ENCODE data around the gene KCNH2. TPM values are rescaled to one million over a fixed set of nuclear protein-coding genes. Genes with fewer than 3 reads are reported as not detected.
"Not testable (repeated sequence)": the region's sequence is repeated elsewhere in the genome, so short reads cannot be mapped to it uniquely, and the experiment has no call there.

KCNH2 gene
- total RNA-seq, 1 experiment from 2014 or later, result 9.1 TPM

GRCh38 chr7:150910305-150910995 is 67.7 kb downstream of the KCNH2 start:
- DNase-seq (ENCODE audit: low read depth); in situ Hi-C loops (cut with HindIII; ENCODE audit: low pct_unique_long_range_greater_than_20kb, low sequenced_read_pairs): not testable (repeated sequence)

DNA sequence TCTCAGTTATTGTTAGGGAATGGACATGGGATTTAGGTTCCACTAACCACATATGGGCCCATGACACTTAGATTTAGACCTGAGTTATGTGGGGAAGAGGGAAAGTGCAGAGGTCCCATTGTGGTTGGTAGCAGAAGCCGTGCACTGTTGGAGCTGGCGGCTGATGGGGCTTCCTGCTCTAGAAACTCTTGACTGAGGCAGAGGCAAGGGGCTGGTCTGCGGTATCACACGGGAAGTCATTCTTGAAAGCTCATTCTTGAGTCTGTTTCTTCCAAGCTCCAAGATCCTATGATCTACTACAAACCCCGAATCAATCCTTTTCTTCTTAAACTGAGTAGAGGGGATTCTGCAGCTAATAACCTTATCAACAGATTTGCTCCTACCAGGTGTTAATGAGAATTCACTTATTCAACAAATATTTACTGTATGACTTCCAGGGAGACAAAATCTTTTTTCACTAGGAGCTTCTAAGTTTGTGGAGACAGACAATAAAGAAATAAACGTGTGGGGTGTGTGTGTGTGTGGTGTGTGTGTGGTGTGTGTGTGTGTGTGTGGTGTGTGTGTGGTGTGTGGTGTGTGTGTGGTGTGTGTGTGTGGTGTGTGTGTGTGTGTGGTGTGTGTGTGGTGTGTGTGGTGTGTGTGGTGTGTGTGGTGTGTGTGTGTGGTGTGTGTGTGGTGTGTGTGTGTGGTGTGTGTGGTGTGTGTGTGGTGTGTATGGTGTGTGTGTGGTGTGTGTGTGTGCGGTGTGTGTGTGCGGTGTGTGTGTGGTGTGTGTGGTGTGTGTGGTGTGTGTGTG is 68.7 kb downstream of the KCNH2 start:
- no peak for DNase-seq (ENCODE audit: low read depth)
- in situ Hi-C loops (cut with HindIII; ENCODE audit: low pct_unique_long_range_greater_than_20kb, low sequenced_read_pairs), result no loop called here

DNA sequence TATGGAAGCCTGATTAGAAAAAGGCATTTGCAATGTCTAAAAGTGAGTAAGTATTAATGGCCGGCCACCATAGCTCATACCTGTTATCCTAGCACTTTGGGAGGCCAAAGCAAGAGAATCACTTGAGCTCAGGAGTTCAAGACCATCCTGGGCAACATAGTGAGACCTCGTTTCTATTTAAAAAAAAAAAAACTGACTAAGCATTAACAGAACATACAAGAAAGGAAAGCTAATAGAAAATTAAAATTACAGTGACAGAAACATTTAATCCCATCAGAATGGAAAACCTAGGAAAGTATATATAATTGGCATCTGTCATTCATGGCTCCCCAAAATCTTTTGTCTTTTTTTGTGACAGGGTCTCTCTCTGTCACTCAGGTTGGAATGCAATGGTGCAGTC is 69.9 kb downstream of the KCNH2 start:
- DNase-seq (ENCODE audit: low read depth), result no peak
- in situ Hi-C loops (cut with HindIII; ENCODE audit: low pct_unique_long_range_greater_than_20kb, low sequenced_read_pairs), result no loop called here

- in situ Hi-C loops (cut with HindIII; ENCODE audit: low pct_unique_long_range_greater_than_20kb, low sequenced_read_pairs), result no loop called here
- no peak for DNase-seq (ENCODE audit: low read depth)
Measured at GRCh38 chr7:150904011-150904909, 73.9 kb downstream of the KCNH2 start.

GRCh38 chr7:150903606-150904005 is 74.5 kb downstream of the KCNH2 start:
- in situ Hi-C loops (cut with HindIII; ENCODE audit: low pct_unique_long_range_greater_than_20kb, low sequenced_read_pairs), result no loop called here
- DNase-seq (ENCODE audit: low read depth), result peak; percentile 45

GRCh38 chr7:150902078-150903033 is 75.8 kb downstream of the KCNH2 start:
- in situ Hi-C loops (cut with HindIII; ENCODE audit: low pct_unique_long_range_greater_than_20kb, low sequenced_read_pairs), result no loop called here

GRCh38 chr7:150901160-150902035 is 76.7 kb downstream of the KCNH2 start:
- DNase-seq (ENCODE audit: low read depth), result no peak
- in situ Hi-C loops (cut with HindIII; ENCODE audit: low pct_unique_long_range_greater_than_20kb, low sequenced_read_pairs), result no loop called here

More at GRCh38 chr7:150902078-150903033, 75.8 kb downstream of the KCNH2 start:
- DNase-seq (ENCODE audit: low read depth), result no peak

- in situ Hi-C loops (cut with HindIII; ENCODE audit: low pct_unique_long_range_greater_than_20kb, low sequenced_read_pairs), result no loop called here
- no peak for DNase-seq (ENCODE audit: low read depth)
Measured at GRCh38 chr7:150900675-150901074, 77.4 kb downstream of the KCNH2 start.

DNA sequence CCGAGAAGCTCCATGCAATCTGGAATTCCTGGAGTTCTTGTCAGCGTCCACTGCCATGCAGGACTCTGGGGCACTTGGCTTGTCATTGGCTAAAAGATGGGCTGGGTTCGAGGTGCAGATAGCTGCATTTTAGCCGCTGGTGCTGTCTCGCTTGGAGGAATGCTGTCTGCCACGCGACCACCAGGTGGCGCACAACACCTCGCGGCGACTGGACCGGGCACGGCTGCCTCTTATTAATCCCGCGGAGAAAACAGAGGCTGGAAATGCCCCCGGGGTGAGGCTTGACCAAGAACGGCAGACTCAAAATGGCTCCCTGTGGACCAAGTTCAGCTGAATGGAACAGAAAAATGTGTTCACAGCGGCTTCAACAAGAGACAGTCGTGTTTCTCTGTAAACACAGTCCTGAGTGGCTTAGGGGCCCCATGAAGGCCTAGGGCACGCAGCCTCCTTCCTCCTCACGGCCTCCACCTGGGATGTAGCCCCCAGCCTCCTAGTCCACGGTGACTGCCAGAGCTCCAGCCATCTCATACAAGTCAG is 79.6 kb downstream of the KCNH2 start:
- peak; percentile 53 for DNase-seq (ENCODE audit: low read depth)

GRCh38 chr7:150897502-150898474 is 80.3 kb downstream of the KCNH2 start:
- in situ Hi-C loops (cut with HindIII; ENCODE audit: low pct_unique_long_range_greater_than_20kb, low sequenced_read_pairs), result no loop called here
- no peak for DNase-seq (ENCODE audit: low read depth)

More for the DNA sequence above, 79.6 kb downstream of the KCNH2 start:
- in situ Hi-C loops (cut with HindIII; ENCODE audit: low pct_unique_long_range_greater_than_20kb, low sequenced_read_pairs), result no loop called here

GRCh38 chr7:150896562-150897209 is 81.4 kb downstream of the KCNH2 start:
- no peak for DNase-seq (ENCODE audit: low read depth)
- in situ Hi-C loops (cut with HindIII; ENCODE audit: low pct_unique_long_range_greater_than_20kb, low sequenced_read_pairs), result no loop called here

DNA sequence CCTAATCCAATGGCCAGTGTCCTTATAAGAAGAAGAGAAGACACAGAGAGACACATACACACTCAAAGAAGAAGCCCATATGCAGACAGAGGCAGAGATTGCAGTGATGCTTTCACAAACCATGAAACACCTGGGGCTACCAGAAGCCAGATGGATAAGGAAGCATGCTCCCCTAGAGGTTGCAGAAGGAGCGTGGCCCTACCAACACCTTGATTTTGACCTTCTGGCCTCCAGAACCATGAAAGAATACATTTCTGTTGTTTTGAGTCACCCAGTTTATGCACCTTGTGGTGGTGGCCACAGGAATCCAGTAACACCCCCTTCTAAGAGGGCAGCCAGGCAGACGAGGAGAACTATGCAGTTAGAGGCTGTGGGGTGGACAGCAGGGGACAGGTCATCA is 82.3 kb downstream of the KCNH2 start:
- in situ Hi-C loops (cut with HindIII; ENCODE audit: low pct_unique_long_range_greater_than_20kb, low sequenced_read_pairs), result no loop called here
- DNase-seq (ENCODE audit: low read depth), result no peak
